ENCODE data around the gene ZDHHC20. TPM values are rescaled to one million over a fixed set of nuclear protein-coding genes. Genes with fewer than 3 reads are reported as not detected.

ZDHHC20 gene, protein sequence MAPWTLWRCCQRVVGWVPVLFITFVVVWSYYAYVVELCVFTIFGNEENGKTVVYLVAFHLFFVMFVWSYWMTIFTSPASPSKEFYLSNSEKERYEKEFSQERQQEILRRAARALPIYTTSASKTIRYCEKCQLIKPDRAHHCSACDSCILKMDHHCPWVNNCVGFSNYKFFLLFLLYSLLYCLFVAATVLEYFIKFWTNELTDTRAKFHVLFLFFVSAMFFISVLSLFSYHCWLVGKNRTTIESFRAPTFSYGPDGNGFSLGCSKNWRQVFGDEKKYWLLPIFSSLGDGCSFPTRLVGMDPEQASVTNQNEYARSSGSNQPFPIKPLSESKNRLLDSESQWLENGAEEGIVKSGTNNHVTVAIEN
- total RNA-seq (2022; extraction: Qiagen RNA extraction), result 12.1 to 19.0 TPM (median 15.7 TPM) in 5 replicates

DNA sequence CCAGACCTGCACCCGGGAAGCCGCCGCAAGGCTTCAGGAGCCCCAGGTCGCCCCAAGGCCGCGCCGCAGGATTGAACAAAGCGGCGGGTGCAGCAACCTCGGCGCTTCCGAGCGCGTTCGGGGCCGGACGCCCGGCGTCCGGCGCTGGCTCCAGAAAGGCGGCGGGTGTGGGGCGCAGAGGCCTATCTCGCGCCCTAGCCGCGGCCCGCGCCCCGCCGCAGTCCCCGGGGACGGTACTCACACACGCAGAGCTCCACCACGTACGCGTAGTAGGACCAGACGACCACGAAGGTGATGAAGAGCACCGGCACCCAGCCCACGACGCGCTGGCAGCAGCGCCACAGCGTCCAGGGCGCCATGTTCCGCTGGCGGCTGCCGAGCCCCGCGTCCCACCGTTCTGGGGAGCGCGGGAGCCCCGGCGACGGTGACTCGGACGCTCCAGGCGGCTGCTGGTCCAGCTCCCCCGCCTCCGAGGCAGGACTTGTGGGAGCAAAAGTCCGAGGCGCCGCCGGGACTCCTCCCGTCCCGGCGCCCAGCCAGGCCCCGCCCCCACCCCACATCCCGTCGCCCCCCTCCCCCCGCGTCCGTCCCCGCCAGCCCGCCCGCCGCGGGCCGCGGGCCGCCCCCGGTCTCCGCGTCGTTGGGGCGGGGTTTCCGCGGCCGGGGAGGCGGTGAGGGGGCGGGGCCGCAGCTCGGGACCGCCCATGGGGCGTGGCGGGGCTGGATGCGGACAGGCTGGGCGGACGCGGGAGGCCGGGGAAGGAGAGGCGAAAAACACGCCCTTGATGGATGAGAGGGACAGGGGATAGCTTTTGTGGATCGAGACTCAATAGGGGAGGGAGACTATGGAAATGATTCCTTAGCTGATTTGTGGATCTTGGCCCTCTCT, at the start of gene ZDHHC20:
Gene ZDHHC20 (minus strand): TSS at position 491 of the 889 bp plus-strand sequence. CDS start 132 bp downstream, at position 359.

Other genes with a start within 250 kb of the ZDHHC20 start
- gene MICU2, start 144.9 kb upstream of the ZDHHC20 start, total RNA-seq (2022; extraction: Qiagen RNA extraction), result 15.9 to 17.5 TPM (median 16.3 TPM) in 5 replicates
- not detected in 5 replicates for gene FGF9, start 211.8 kb upstream of the ZDHHC20 start, total RNA-seq (2022; extraction: Qiagen RNA extraction)

Measured in A549 treated with Mapracorat at 1 μM for 4 hours (cell line).